ENCODE results near the gene SMIM30. TPM values are rescaled to one million over a fixed set of nuclear protein-coding genes. Genes with fewer than 3 reads are reported as not detected.
"Not testable (repeated sequence)": the region's sequence is repeated elsewhere in the genome, so short reads cannot be mapped to it uniquely, and the experiment has no call there.

SMIM30 gene
- polyA plus RNA-seq, 2 donors, result 51.4 to 145 TPM

DNA sequence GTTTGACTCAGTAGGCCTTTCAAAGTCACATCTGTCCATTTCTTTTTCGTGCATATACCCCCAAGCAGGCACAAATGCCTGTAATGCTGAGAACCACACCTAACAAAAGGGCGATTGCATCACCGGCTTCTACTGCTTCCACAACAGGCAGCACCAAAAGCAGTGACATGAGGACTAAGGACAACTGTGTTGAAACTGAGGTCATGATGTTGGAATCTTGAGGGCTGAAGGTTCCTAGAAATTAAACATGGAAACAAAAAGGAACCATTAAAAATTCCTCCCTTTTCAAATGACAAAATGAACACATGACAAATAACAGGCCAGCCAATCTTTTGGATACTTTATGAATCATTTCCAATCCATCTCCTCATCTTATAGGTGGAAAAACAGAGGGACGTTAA, 980 bp downstream of the SMIM30 start:
- WGBS, 2 donors, result 78% methylated on average over 4 of the region's 4 CpGs
- H3K36me3 ChIP-seq (ENCODE audit: control insufficient read depth in 2 of 2, insufficient read depth in 2 of 2, low read length in 1 of 2); H3K9me3 ChIP-seq (ENCODE audit: control insufficient read depth in 2 of 2, insufficient read depth in 1 of 2, low read depth in 1 of 2, low read length in 1 of 2); H3K27ac ChIP-seq (ENCODE audit: low read depth in 2 of 2, low read length in 1 of 2); H3K4me1 ChIP-seq (ENCODE audit: control insufficient read depth in 2 of 2, insufficient read depth in 2 of 2, low read length in 1 of 2); H3K27me3 ChIP-seq (ENCODE audit: control insufficient read depth in 1 of 2, insufficient read depth in 2 of 2, low read length in 2 of 2): not testable (repeated sequence)
- H3K4me3 ChIP-seq (ENCODE audit: low read depth in 1 of 2, low read length in 2 of 2), result peak overlapping the region in 1 of 2 donors; percentile 94

GRCh38 chr7:113113912-113114311, 4.4 kb downstream of the SMIM30 start:
- H3K36me3 ChIP-seq (ENCODE audit: control insufficient read depth in 2 of 2, insufficient read depth in 2 of 2, low read length in 1 of 2), result peaks cover 0 to 2% of the 10 kb centered on the region in 2 donors
- no peaks in the 10 kb centered on the region for H3K9me3 ChIP-seq (ENCODE audit: control insufficient read depth in 2 of 2, insufficient read depth in 1 of 2, low read depth in 1 of 2, low read length in 1 of 2)
- H3K4me1 ChIP-seq (ENCODE audit: control insufficient read depth in 2 of 2, insufficient read depth in 2 of 2, low read length in 1 of 2), result no peaks in the 10 kb centered on the region
- H3K27ac ChIP-seq (ENCODE audit: low read depth in 2 of 2, low read length in 1 of 2), result no peak overlapping the region
- 78 to 90% methylated on average over 2 of the region's 2 CpGs for WGBS, 2 donors
- no peak overlapping the region for H3K4me3 ChIP-seq (ENCODE audit: low read depth in 1 of 2, low read length in 2 of 2)
- H3K27me3 ChIP-seq (ENCODE audit: control insufficient read depth in 1 of 2, insufficient read depth in 2 of 2, low read length in 2 of 2), result no peaks in the 10 kb centered on the region

- H3K4me3 ChIP-seq (ENCODE audit: low read depth in 1 of 2, low read length in 2 of 2), result no peak overlapping the region
- no peaks in the 10 kb centered on the region for H3K27me3 ChIP-seq (ENCODE audit: control insufficient read depth in 1 of 2, insufficient read depth in 2 of 2, low read length in 2 of 2)
- H3K27ac ChIP-seq (ENCODE audit: low read depth in 2 of 2, low read length in 1 of 2), result no peak overlapping the region
- 73 to 88% methylated on average over 1 of the region's 1 CpG for WGBS, 2 donors
- no peaks in the 10 kb centered on the region for H3K9me3 ChIP-seq (ENCODE audit: control insufficient read depth in 2 of 2, insufficient read depth in 1 of 2, low read depth in 1 of 2, low read length in 1 of 2)
- H3K4me1 ChIP-seq (ENCODE audit: control insufficient read depth in 2 of 2, insufficient read depth in 2 of 2, low read length in 1 of 2), result no peaks in the 10 kb centered on the region
- H3K36me3 ChIP-seq (ENCODE audit: control insufficient read depth in 2 of 2, insufficient read depth in 2 of 2, low read length in 1 of 2), result peaks cover 0 to 2% of the 10 kb centered on the region in 2 donors
These were observed 8.6 kb downstream of the SMIM30 start for GRCh38 chr7:113109718-113110117.

GRCh38 chr7:113100121-113100603, 18.2 kb downstream of the SMIM30 start:
- no peak overlapping the region for H3K27ac ChIP-seq (ENCODE audit: low read depth in 2 of 2, low read length in 1 of 2)

DNA sequence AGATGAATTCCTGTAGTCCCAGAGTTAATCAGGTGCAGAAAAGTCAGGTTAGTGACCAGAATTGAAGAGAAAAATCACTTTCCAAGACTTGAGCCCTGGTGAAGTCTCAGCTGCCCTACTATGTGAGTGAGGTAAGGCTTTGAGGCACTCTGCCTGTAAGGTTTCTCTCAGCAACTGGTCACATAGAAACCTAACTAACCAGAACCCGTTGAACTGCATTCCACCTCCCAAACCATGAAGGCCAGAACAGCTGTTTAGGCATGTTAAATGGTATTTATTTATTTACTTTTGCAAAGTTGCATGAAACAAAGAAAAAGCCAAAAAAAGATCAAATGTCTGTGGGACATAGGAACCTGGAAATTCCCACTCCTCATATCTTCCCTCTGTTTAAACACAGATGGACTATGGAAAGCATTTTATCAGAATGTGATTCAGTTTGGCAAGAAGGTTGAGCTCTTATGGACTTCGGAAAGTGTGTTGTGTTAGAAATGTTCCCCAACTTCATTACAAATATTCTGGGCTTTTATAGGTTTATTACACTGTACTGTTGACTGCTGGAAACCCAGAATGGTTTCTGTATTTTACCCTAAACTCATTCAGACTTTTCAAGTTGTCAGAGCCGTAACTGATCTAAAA, 19.0 kb downstream of the SMIM30 start:
- Histone ChIP-seq H3K27me3 (ENCODE audit: control insufficient read depth in 1 of 2, insufficient read depth in 2 of 2, low read length in 2 of 2) (no peaks in the 10 kb centered on the region), H3K4me1 (ENCODE audit: control insufficient read depth in 2 of 2, insufficient read depth in 2 of 2, low read length in 1 of 2) (no peaks in the 10 kb centered on the region), H3K27ac (ENCODE audit: low read depth in 2 of 2, low read length in 1 of 2) (peak overlapping the region; percentile 21 to 49), H3K4me3 (ENCODE audit: low read depth in 1 of 2, low read length in 2 of 2) (no peak overlapping the region), H3K9me3 (ENCODE audit: control insufficient read depth in 2 of 2, insufficient read depth in 1 of 2, low read depth in 1 of 2, low read length in 1 of 2) (no peaks in the 10 kb centered on the region), H3K36me3 (ENCODE audit: control insufficient read depth in 2 of 2, insufficient read depth in 2 of 2, low read length in 1 of 2) (no peaks in the 10 kb centered on the region)
- WGBS, 2 donors, result 43% methylated on average over 3 of the region's 3 CpGs

More at GRCh38 chr7:113100121-113100603, 18.2 kb downstream of the SMIM30 start:
- no peaks in the 10 kb centered on the region for H3K9me3 ChIP-seq (ENCODE audit: control insufficient read depth in 2 of 2, insufficient read depth in 1 of 2, low read depth in 1 of 2, low read length in 1 of 2)
- H3K36me3 ChIP-seq (ENCODE audit: control insufficient read depth in 2 of 2, insufficient read depth in 2 of 2, low read length in 1 of 2), result no peaks in the 10 kb centered on the region
- peak overlapping the region in 1 of 2 donors; percentile 22 for H3K4me3 ChIP-seq (ENCODE audit: low read depth in 1 of 2, low read length in 2 of 2)
- H3K4me1 ChIP-seq (ENCODE audit: control insufficient read depth in 2 of 2, insufficient read depth in 2 of 2, low read length in 1 of 2), result no peaks in the 10 kb centered on the region
- H3K27me3 ChIP-seq (ENCODE audit: control insufficient read depth in 1 of 2, insufficient read depth in 2 of 2, low read length in 2 of 2), result no peaks in the 10 kb centered on the region
- WGBS, 2 donors, result 37 to 51% methylated on average over 5 of the region's 5 CpGs

DNA sequence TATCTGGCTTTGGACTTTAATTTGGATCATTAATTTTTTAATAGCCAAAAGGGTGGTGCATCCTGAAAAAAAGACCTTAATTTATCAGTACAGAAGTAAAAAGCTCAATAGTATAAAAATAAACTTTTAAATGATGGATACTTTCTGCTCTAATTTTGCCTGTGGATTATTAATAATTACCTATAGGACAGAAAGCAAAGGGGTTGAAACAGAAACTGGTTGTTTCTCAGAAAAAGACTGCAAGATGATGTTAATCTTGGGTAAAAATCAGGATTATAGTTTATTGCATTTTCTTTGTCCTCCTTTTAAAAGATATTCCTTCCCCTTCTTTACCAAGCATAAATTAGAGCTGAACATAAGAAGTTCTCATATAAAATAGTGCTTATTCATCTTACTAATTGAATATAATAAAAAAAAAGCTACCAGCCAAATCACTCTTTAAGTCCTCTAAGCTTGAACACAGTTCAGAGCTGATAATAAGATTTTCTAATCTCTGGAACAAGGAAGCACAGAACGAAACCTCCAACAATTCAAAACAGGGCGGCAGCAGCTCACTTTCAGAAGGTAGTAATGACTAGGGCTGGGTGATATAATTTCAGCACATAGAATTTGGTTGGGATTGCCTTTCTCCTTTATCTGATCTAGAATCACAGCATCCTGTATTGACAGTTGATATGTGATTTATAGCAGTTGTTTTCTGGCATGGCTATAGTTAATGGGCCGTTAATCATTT, 23.7 kb downstream of the SMIM30 start:
- Histone ChIP-seq H3K27me3 (ENCODE audit: control insufficient read depth in 1 of 2, insufficient read depth in 2 of 2, low read length in 2 of 2) (no peaks in the 10 kb centered on the region), H3K4me1 (ENCODE audit: control insufficient read depth in 2 of 2, insufficient read depth in 2 of 2, low read length in 1 of 2) (no peaks in the 10 kb centered on the region), H3K4me3 (ENCODE audit: low read depth in 1 of 2, low read length in 2 of 2) (no peak overlapping the region), H3K9me3 (ENCODE audit: control insufficient read depth in 2 of 2, insufficient read depth in 1 of 2, low read depth in 1 of 2, low read length in 1 of 2) (no peaks in the 10 kb centered on the region), H3K27ac (ENCODE audit: low read depth in 2 of 2, low read length in 1 of 2) (no peak overlapping the region), H3K36me3 (ENCODE audit: control insufficient read depth in 2 of 2, insufficient read depth in 2 of 2, low read length in 1 of 2) (no peaks in the 10 kb centered on the region)
- 71 to 87% methylated on average over 3 of the region's 3 CpGs for WGBS, 2 donors

DNA sequence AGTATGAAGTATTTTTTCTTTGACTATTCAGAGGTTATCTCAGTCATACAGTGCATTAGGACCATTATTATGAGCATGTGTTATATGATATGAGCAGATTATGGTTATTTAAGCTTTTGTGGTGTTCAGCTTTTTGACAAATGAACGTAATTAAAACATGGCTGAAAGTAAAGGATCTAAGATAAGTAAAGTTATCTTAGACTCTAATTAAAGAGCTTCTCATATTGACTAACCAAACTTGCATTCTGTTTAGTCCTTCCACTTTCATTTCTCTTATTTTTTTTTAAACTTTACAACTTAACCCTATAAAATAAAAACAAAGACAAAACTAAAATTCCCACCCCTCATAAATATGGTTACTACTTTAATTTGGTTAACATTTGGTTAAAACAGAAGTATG, 24.8 kb downstream of the SMIM30 start:
- Histone ChIP-seq H3K4me1 (ENCODE audit: control insufficient read depth in 2 of 2, insufficient read depth in 2 of 2, low read length in 1 of 2) (no peaks in the 10 kb centered on the region), H3K27ac (ENCODE audit: low read depth in 2 of 2, low read length in 1 of 2) (no peak overlapping the region), H3K4me3 (ENCODE audit: low read depth in 1 of 2, low read length in 2 of 2) (no peak overlapping the region), H3K27me3 (ENCODE audit: control insufficient read depth in 1 of 2, insufficient read depth in 2 of 2, low read length in 2 of 2) (no peaks in the 10 kb centered on the region), H3K36me3 (ENCODE audit: control insufficient read depth in 2 of 2, insufficient read depth in 2 of 2, low read length in 1 of 2) (no peaks in the 10 kb centered on the region), H3K9me3 (ENCODE audit: control insufficient read depth in 2 of 2, insufficient read depth in 1 of 2, low read depth in 1 of 2, low read length in 1 of 2) (no peaks in the 10 kb centered on the region)
- 80 to 83% methylated on average over 1 of the region's 1 CpG for WGBS, 2 donors

GRCh38 chr7:113092762-113093161, 25.6 kb downstream of the SMIM30 start:
- Histone ChIP-seq H3K27ac (ENCODE audit: low read depth in 2 of 2, low read length in 1 of 2) (no peak overlapping the region), H3K4me1 (ENCODE audit: control insufficient read depth in 2 of 2, insufficient read depth in 2 of 2, low read length in 1 of 2) (no peaks in the 10 kb centered on the region), H3K9me3 (ENCODE audit: control insufficient read depth in 2 of 2, insufficient read depth in 1 of 2, low read depth in 1 of 2, low read length in 1 of 2) (no peaks in the 10 kb centered on the region), H3K36me3 (ENCODE audit: control insufficient read depth in 2 of 2, insufficient read depth in 2 of 2, low read length in 1 of 2) (no peaks in the 10 kb centered on the region), H3K27me3 (ENCODE audit: control insufficient read depth in 1 of 2, insufficient read depth in 2 of 2, low read length in 2 of 2) (no peaks in the 10 kb centered on the region), H3K4me3 (ENCODE audit: low read depth in 1 of 2, low read length in 2 of 2) (no peak overlapping the region)
- 74% methylated on average over 1 of the region's 1 CpG for WGBS, 2 donors

- Histone ChIP-seq H3K36me3 (ENCODE audit: control insufficient read depth in 2 of 2, insufficient read depth in 2 of 2, low read length in 1 of 2) (no peaks in the 10 kb centered on the region), H3K27me3 (ENCODE audit: control insufficient read depth in 1 of 2, insufficient read depth in 2 of 2, low read length in 2 of 2) (no peaks in the 10 kb centered on the region), H3K27ac (ENCODE audit: low read depth in 2 of 2, low read length in 1 of 2) (peak overlapping the region in 1 of 2 donors; percentile 12), H3K9me3 (ENCODE audit: control insufficient read depth in 2 of 2, insufficient read depth in 1 of 2, low read depth in 1 of 2, low read length in 1 of 2) (no peaks in the 10 kb centered on the region), H3K4me1 (ENCODE audit: control insufficient read depth in 2 of 2, insufficient read depth in 2 of 2, low read length in 1 of 2) (peaks cover 0 to 4% of the 10 kb centered on the region in 2 donors), H3K4me3 (ENCODE audit: low read depth in 1 of 2, low read length in 2 of 2) (peak overlapping the region in 1 of 2 donors; percentile 50)
- 35 to 50% methylated on average over 15 of the region's 15 CpGs for WGBS, 2 donors
These were observed 31.0 kb downstream of the SMIM30 start for GRCh38 chr7:113087071-113087998.
